GM18502 (cell line): ENCODE measurements around the gene LONRF2.

Experiments
- ATAC-seq: cut with Tn5 transposase; IDR thresholded peaks from one replicate; pipeline ENCODE4 v1.9.1; 2021; ENCODE audit warnings: mild to moderate bottlenecking; ENCODE audit not compliant: unreplicated experiment, poor library complexity

Gene LONRF2

GRCh38 chr2:100302585-100302892 is 19.8 kb downstream of the LONRF2 start:
- ATAC-seq, result no peak

GRCh38 chr2:100301881-100302584 is 20.3 kb downstream of the LONRF2 start:
- no peak for ATAC-seq

GRCh38 chr2:100299548-100299947 is 22.8 kb downstream of the LONRF2 start:
- ATAC-seq, result no peak

- ATAC-seq, result no peak
Measured at GRCh38 chr2:100297511-100297910, 24.8 kb downstream of the LONRF2 start.

GRCh38 chr2:100294162-100294497 is 28.2 kb downstream of the LONRF2 start:
- ATAC-seq, result no peak

- ATAC-seq, result no peak
Measured at GRCh38 chr2:100293341-100294161, 28.8 kb downstream of the LONRF2 start.

- ATAC-seq, result no peak
Measured at GRCh38 chr2:100292022-100292580, 30.2 kb downstream of the LONRF2 start.

- ATAC-seq, result no peak
Measured at GRCh38 chr2:100291152-100291970, 30.9 kb downstream of the LONRF2 start.

GRCh38 chr2:100290718-100291151 is 31.6 kb downstream of the LONRF2 start:
- ATAC-seq, result no peak

GRCh38 chr2:100289020-100289419 is 33.3 kb downstream of the LONRF2 start:
- ATAC-seq, result no peak

GRCh38 chr2:100286318-100286717 is 36.0 kb downstream of the LONRF2 start:
- no peak for ATAC-seq

GRCh38 chr2:100285691-100286090 is 36.6 kb downstream of the LONRF2 start:
- ATAC-seq, result no peak

- ATAC-seq, result no peak
Measured at GRCh38 chr2:100285011-100285410, 37.3 kb downstream of the LONRF2 start.

- ATAC-seq, result no peak
Measured at GRCh38 chr2:100283724-100284501, 38.4 kb downstream of the LONRF2 start.

- no peak for ATAC-seq
Measured at GRCh38 chr2:100281521-100282438, 40.5 kb downstream of the LONRF2 start.

- ATAC-seq, result no peak
Measured at GRCh38 chr2:100279586-100280534, 42.4 kb downstream of the LONRF2 start.

GRCh38 chr2:100278986-100279385 is 43.3 kb downstream of the LONRF2 start:
- ATAC-seq, result no peak

GRCh38 chr2:100278501-100278900 is 43.8 kb downstream of the LONRF2 start:
- no peak for ATAC-seq
